SK-N-SH treated with all-trans-retinoic acid at 6 μM for 48 hours (cell line): ENCODE data around the gene C11orf65.

Source experiments
- ATAC-seq: fragments of 200-7000 bp; cut with Tn5 transposase; 3 replicates; pipeline ENCODE4 v1.9.1; 2020; ENCODE audit warnings: mild to moderate bottlenecking, moderate library complexity
- ARNTL ChIP-seq: fragments of 450-650 bp; formaldehyde crosslinking; IDR thresholded peaks from 2 replicates; pipeline ENCODE4 v1.5.0; 2020; ENCODE audit warnings: low read depth, mild to moderate bottlenecking, moderate library complexity, borderline replicate concordance
- BACH2 ChIP-seq: fragments of 250-450 bp; sonication (Bioruptor Pico); IDR thresholded peaks from 2 replicates; pipeline ENCODE4 v1.9.0; 2021; ENCODE audit warnings: mild to moderate bottlenecking, borderline replicate concordance
- CREB5 ChIP-seq: fragments of 250-450 bp; sonication (Bioruptor Pico); IDR thresholded peaks from 2 replicates; pipeline ENCODE4 v1.5.1; 2020; ENCODE audit warnings: low read depth, mild to moderate bottlenecking, moderate library complexity
- CSDC2 ChIP-seq: fragments of 250-450 bp; sonication (Bioruptor Pico); IDR thresholded peaks from 2 replicates; pipeline ENCODE4 v1.5.0; 2020; ENCODE audit warnings: mild to moderate bottlenecking, moderate library complexity
- CSRNP3 ChIP-seq: fragments of 250-450 bp; sonication (Bioruptor Pico); IDR thresholded peaks from 2 replicates; pipeline ENCODE4 v1.5.1; 2021; ENCODE audit warnings: mild to moderate bottlenecking, moderate library complexity
- ESRRG ChIP-seq: fragments of 250-450 bp; sonication (Bioruptor Pico); IDR thresholded peaks from 2 replicates; pipeline ENCODE4 v1.6.1; 2021; ENCODE audit warnings: mild to moderate bottlenecking
- ISL1 ChIP-seq: fragments of 250-450 bp; sonication (Bioruptor Pico); IDR thresholded peaks from 2 replicates; pipeline ENCODE4 v2.1.2; 2022; ENCODE audit warnings: mild to moderate bottlenecking, moderate library complexity
- OSR1 ChIP-seq: fragments of 250-450 bp; sonication (Bioruptor Pico); IDR thresholded peaks from 2 replicates; pipeline ENCODE4 v1.8.0; 2022; ENCODE audit warnings: moderate library complexity, mild to moderate bottlenecking, inconsistent platforms
- PATZ1 ChIP-seq: fragments of 250-450 bp; sonication (Bioruptor Pico); IDR thresholded peaks from 2 replicates; pipeline ENCODE4 v1.8.0; 2020; ENCODE audit warnings: mild to moderate bottlenecking, moderate library complexity, borderline replicate concordance
- POU6F1 ChIP-seq: fragments of 250-450 bp; sonication (Bioruptor Pico); IDR thresholded peaks from 2 replicates; pipeline ENCODE4 v1.8.0; 2021; ENCODE audit warnings: low read depth, mild to moderate bottlenecking, moderate library complexity, borderline replicate concordance
- PPARA ChIP-seq: fragments of 250-450 bp; sonication (Bioruptor Pico); IDR thresholded peaks from 2 replicates; pipeline ENCODE4 v1.5.0; 2020; ENCODE audit warnings: mild to moderate bottlenecking, borderline replicate concordance
- RARB ChIP-seq: fragments of 250-450 bp; sonication (Bioruptor Pico); IDR thresholded peaks from 2 replicates; pipeline ENCODE4 v1.8.0; 2021; ENCODE audit warnings: mild to moderate bottlenecking, moderate library complexity
- SNAI2 ChIP-seq: fragments of 250-450 bp; sonication (Bioruptor Pico); IDR thresholded peaks from 2 replicates; pipeline ENCODE4 v1.5.0; 2020; ENCODE audit warnings: mild to moderate bottlenecking, moderate library complexity
- TCF4 ChIP-seq: fragments of 250-450 bp; sonication (Bioruptor Pico); IDR thresholded peaks from 2 replicates; pipeline ENCODE4 v1.8.0; 2021; ENCODE audit warnings: mild to moderate bottlenecking, moderate library complexity, borderline replicate concordance
- TOX ChIP-seq: fragments of 250-450 bp; sonication (Bioruptor Pico); IDR thresholded peaks from 2 replicates; pipeline ENCODE4 v1.8.0; 2021; ENCODE audit warnings: mild to moderate bottlenecking, moderate library complexity, borderline replicate concordance
- ZC3H10 ChIP-seq: fragments of 250-450 bp; sonication (Bioruptor Pico); IDR thresholded peaks from 2 replicates; pipeline ENCODE4 v1.5.1; 2021; ENCODE audit warnings: mild to moderate bottlenecking, moderate library complexity
- ZFP3 ChIP-seq: fragments of 250-450 bp; sonication (Bioruptor Pico); IDR thresholded peaks from 2 replicates; pipeline ENCODE4 v1.5.0; 2020; ENCODE audit warnings: mild to moderate bottlenecking, moderate library complexity
- ZFP30 ChIP-seq: fragments of 450-650 bp; formaldehyde crosslinking; IDR thresholded peaks from 2 replicates; pipeline ENCODE4 v1.5.0; 2022; ENCODE audit warnings: mild to moderate bottlenecking, moderate library complexity
- ZNF565 ChIP-seq: fragments of 450-650 bp; formaldehyde crosslinking; conservative IDR thresholded peaks from 2 replicates; pipeline ENCODE4 v1.5.0; 2020; ENCODE audit warnings: low read depth, mild to moderate bottlenecking, moderate library complexity
- ZNF70 ChIP-seq: fragments of 450-650 bp; formaldehyde crosslinking; IDR thresholded peaks from 2 replicates; pipeline ENCODE4 v1.5.0; 2020; ENCODE audit warnings: mild to moderate bottlenecking, moderate library complexity
- ZNF8 ChIP-seq: fragments of 450-650 bp; formaldehyde crosslinking; IDR thresholded peaks from 2 replicates; pipeline ENCODE4 v1.5.0; 2020; ENCODE audit warnings: mild to moderate bottlenecking, moderate library complexity

The C11orf65 gene

GRCh38 chr11:108501396-108501795, 34.1 kb upstream of the C11orf65 start:
- no peak for ATAC-seq
- TF ChIP-seq CREB5 (CRISPR knock-in tag): no peak
- no peak for TF ChIP-seq ZNF70 (CRISPR knock-in tag)
- no peak for TF ChIP-seq ZNF565
- no peak for TF ChIP-seq ZFP3 (CRISPR knock-in tag)
- TF ChIP-seq TOX (CRISPR knock-in tag): no peak
- TF ChIP-seq ARNTL (CRISPR knock-in tag): no peak
- TF ChIP-seq ESRRG (CRISPR knock-in tag): no peak
- no peak for TF ChIP-seq POU6F1 (CRISPR knock-in tag)
- TF ChIP-seq CSDC2 (CRISPR knock-in tag): no peak
- no peak for TF ChIP-seq SNAI2 (CRISPR knock-in tag)

- no peak for ATAC-seq
- no peak for TF ChIP-seq PATZ1 (CRISPR knock-in tag)
- no peak for TF ChIP-seq ZC3H10
- no peak for TF ChIP-seq OSR1 (CRISPR knock-in tag)
- no peak for TF ChIP-seq ZFP3 (CRISPR knock-in tag)
- no peak for TF ChIP-seq ESRRG (CRISPR knock-in tag)
- no peak for TF ChIP-seq RARB (CRISPR knock-in tag)
- no peak for TF ChIP-seq ZFP30 (CRISPR knock-in tag)
- TF ChIP-seq TOX (CRISPR knock-in tag): no peak
- TF ChIP-seq ZNF8: no peak
- TF ChIP-seq POU6F1 (CRISPR knock-in tag): no peak
- no peak for TF ChIP-seq ISL1 (CRISPR knock-in tag)
- TF ChIP-seq ZNF70 (CRISPR knock-in tag): no peak
These were observed 33.4 kb upstream of the C11orf65 start for GRCh38 chr11:108500721-108501120.

GRCh38 chr11:108500169-108500568, 32.8 kb upstream of the C11orf65 start:
- no peak for TF ChIP-seq ZC3H10
- TF ChIP-seq RARB (CRISPR knock-in tag): no peak
- no peak for TF ChIP-seq TCF4 (CRISPR knock-in tag)
- TF ChIP-seq TOX (CRISPR knock-in tag): no peak
- no peak for TF ChIP-seq ESRRG (CRISPR knock-in tag)
- no peak for TF ChIP-seq CSRNP3 (CRISPR knock-in tag)
- no peak for TF ChIP-seq ZFP30 (CRISPR knock-in tag)
- TF ChIP-seq OSR1 (CRISPR knock-in tag): no peak
- TF ChIP-seq BACH2 (CRISPR knock-in tag): no peak
- no peak for TF ChIP-seq PPARA
- no peak for TF ChIP-seq ARNTL (CRISPR knock-in tag)
- TF ChIP-seq CSDC2 (CRISPR knock-in tag): no peak
- TF ChIP-seq ZNF8: no peak
- TF ChIP-seq POU6F1 (CRISPR knock-in tag): no peak
- no peak for TF ChIP-seq ISL1 (CRISPR knock-in tag)
- TF ChIP-seq, all 23 proteins: peak for 0
- ATAC-seq: no peak
